Mucosa of rectum (tissue), 2 donors: ENCODE data around the gene ELOVL2.
A peak's percentile ranks its signal among the peaks of the same experiment; 100 is the strongest.

ENCODE experiments used
- H3K27ac ChIP-seq, 2 donors: one replicate each; pipeline ENCODE4 v1.7.0; 2013; ENCODE audit warnings: inconsistent platforms in 2 of 2, low read depth in 2 of 2, low read length in 2 of 2
- H3K27me3 ChIP-seq, 2 donors: one replicate each; pipeline ENCODE4 v1.7.0; 2013; ENCODE audit warnings: low read length in 2 of 2; ENCODE audit not compliant: control insufficient read depth in 2 of 2, insufficient read depth in 2 of 2
- H3K36me3 ChIP-seq, 2 donors: one replicate each; pipeline ENCODE4 v1.7.0; 2013; ENCODE audit warnings: low read length in 2 of 2; ENCODE audit not compliant: control insufficient read depth in 2 of 2, insufficient read depth in 2 of 2
- H3K4me1 ChIP-seq, 2 donors: one replicate each; pipeline ENCODE4 v1.7.0; 2013; ENCODE audit warnings: low read length in 2 of 2, mild to moderate bottlenecking in 1 of 2; ENCODE audit not compliant: control insufficient read depth in 2 of 2, insufficient read depth in 2 of 2
- H3K4me3 ChIP-seq, 2 donors: one replicate each; pipeline ENCODE4 v1.7.0; 2013; ENCODE audit warnings: low read length in 2 of 2
- H3K9ac ChIP-seq, 2 donors: one replicate each; pipeline ENCODE4 v1.7.0; 2013; ENCODE audit warnings: low read length in 2 of 2, low read depth in 1 of 2, mild to moderate bottlenecking in 1 of 2
- H3K9me3 ChIP-seq, 2 donors: one replicate each; pipeline ENCODE4 v1.7.0; 2013; ENCODE audit warnings: low read length in 2 of 2; ENCODE audit not compliant: control insufficient read depth in 2 of 2
- donor health status: healthy.
- donor health status: Normal muscosa, but diverticular disease.

The ELOVL2 gene

DNA sequence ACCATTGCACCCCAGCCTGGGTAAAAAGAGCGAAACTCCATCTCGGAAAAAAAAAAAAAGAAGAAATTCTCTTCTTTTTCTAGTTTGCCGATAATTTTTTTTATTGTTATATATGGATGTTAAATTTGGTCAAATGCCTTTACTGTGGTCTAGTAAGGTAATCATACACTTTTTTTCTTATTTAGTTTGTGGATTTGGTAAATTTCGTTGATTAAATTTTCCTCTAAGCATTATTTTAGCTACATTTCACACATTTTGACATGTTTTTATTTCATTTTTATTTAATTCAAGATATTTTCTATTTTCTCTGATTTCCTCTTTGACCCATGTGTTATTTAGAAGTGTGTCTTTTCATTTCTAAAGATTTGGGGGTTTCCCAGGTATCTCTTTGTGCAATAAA, 18.0 kb upstream of the ELOVL2 start:
- no peak overlapping the region for H3K4me3 ChIP-seq
- no peaks in the 10 kb centered on the region for H3K36me3 ChIP-seq
- H3K27ac ChIP-seq: no peak overlapping the region
- H3K27me3 ChIP-seq: no peaks in the 10 kb centered on the region
- H3K9me3 ChIP-seq: no peaks in the 10 kb centered on the region
- H3K9ac ChIP-seq: no peak overlapping the region
- no peaks in the 10 kb centered on the region for H3K4me1 ChIP-seq

DNA sequence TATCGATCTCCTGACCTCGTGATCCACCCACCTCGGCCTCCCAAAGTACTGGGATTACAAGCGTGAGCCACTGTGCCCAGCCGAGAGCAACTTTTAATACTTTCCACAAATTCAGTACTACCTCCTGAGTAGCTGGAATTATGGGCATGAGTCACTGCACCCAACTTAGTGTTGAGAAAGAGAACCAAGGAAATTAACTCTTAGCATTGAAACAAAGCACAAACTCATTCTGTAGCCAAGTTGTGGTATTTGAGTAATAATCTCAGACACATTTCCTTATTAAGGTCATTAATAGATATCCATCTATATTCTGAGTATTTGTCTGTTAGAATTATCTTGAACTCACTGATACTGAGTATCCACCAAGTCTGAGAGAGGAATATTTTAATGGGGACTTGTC, 14.3 kb upstream of the ELOVL2 start:
- Histone ChIP-seq H3K27ac (no peak overlapping the region), H3K27me3 (no peaks in the 10 kb centered on the region), H3K4me3 (no peak overlapping the region), H3K36me3 (no peaks in the 10 kb centered on the region), H3K9me3 (no peaks in the 10 kb centered on the region), H3K9ac (no peak overlapping the region), H3K4me1 (no peaks in the 10 kb centered on the region)

DNA sequence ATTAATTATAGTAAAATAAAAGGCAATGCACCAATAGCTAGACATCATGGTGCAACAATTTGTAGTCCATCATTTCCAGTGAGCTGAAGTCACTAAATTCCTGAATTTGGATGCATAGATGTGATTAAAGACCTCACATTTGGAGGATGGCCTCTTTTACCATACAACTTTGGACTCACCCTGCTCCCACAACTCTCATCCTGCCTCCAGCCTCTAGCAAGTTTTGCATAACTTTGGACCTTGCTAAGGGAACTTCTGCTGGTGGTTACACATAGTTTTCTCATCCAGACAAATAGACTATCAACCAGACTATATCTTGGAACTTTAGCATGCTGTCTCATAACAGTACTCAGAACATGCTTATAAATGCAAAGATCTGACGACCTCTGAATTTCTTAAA, 12.8 kb upstream of the ELOVL2 start:
- Histone ChIP-seq H3K4me1 (no peaks in the 10 kb centered on the region), H3K4me3 (no peak overlapping the region), H3K9me3 (no peaks in the 10 kb centered on the region)

DNA sequence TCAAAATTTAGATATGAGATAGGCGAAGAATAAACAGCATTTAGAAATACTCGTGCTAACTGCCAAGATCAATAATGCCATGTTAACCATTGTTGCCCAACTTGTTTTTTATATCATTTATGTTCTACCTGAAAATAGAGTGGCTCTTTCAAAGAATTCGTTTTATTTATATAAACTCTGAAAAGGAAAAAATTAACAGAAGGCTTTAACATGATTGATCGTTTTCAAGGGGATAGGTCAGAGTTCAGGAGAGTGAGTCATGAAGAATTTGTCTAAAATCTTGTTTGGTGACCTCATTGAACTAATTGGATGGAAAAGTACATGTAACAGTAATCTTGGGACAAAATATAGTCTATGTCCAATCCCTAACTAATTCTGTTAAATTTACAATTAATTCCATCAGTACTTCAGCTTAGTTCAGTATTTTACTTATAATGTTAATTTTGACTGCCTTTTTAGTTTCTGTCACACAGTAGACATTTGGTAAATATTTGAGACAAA, 11.1 kb upstream of the ELOVL2 start:
- Histone ChIP-seq H3K36me3 (no peaks in the 10 kb centered on the region), H3K9ac (no peak overlapping the region), H3K9me3 (no peaks in the 10 kb centered on the region), H3K4me1 (no peaks in the 10 kb centered on the region), H3K4me3 (no peak overlapping the region), H3K27ac (no peak overlapping the region), H3K27me3 (peaks cover 0 to 7% of the 10 kb centered on the region in 2 donors)

More for the DNA sequence above, 12.8 kb upstream of the ELOVL2 start:
- H3K27me3 ChIP-seq: peaks cover 0 to 2% of the 10 kb centered on the region in 2 donors
- no peaks in the 10 kb centered on the region for H3K36me3 ChIP-seq
- no peak overlapping the region for H3K9ac ChIP-seq
- no peak overlapping the region for H3K27ac ChIP-seq

DNA sequence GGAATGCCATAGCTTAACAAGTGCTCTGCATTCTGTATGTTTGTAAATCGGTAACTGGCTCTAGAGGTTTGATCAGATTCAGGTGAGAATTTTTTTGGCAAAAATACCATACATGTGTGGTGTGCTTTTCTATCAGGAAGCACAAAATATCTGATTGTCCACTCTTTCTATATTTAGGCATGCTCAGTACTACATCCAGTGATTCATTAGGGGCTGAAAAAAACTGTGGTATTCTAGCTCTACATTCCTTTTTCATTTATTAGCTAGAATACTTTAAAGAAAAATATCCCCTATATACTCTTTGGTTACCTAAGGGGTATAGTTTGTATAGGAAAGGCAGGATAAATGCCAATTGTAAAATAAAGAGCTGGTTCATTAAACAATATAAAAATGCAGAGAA, 10.6 kb upstream of the ELOVL2 start:
- no peak overlapping the region for H3K27ac ChIP-seq
- no peak overlapping the region for H3K4me3 ChIP-seq
- peaks cover 0 to 7% of the 10 kb centered on the region in 2 donors for H3K27me3 ChIP-seq
- H3K9me3 ChIP-seq: no peaks in the 10 kb centered on the region
- H3K9ac ChIP-seq: no peak overlapping the region
- H3K36me3 ChIP-seq: no peaks in the 10 kb centered on the region
- H3K4me1 ChIP-seq: no peaks in the 10 kb centered on the region

DNA sequence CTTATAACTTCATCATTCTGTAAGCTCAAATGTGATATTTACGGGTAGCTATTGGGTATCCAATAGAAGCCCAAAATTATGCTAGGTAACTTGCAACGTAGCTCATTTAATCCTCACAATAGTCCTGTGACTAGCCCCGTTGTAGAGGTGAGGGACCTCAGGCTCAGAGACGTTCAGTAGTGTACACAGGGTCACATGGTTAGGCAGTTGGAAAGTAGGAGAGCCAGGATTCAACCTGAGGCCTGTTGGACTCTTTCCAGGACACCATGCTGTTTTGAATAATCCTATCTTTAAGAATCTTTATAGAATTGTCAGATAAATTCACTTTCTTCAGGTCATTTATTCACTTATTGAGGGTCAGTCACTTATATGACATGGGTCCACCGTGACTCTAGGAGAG, 9.2 kb upstream of the ELOVL2 start:
- no peak overlapping the region for H3K9ac ChIP-seq
- H3K4me1 ChIP-seq: no peaks in the 10 kb centered on the region
- H3K27ac ChIP-seq: no peak overlapping the region
- H3K9me3 ChIP-seq: no peaks in the 10 kb centered on the region
- no peaks in the 10 kb centered on the region for H3K36me3 ChIP-seq
- peaks cover 6 to 7% of the 10 kb centered on the region in 2 donors for H3K27me3 ChIP-seq
- no peak overlapping the region for H3K4me3 ChIP-seq

DNA sequence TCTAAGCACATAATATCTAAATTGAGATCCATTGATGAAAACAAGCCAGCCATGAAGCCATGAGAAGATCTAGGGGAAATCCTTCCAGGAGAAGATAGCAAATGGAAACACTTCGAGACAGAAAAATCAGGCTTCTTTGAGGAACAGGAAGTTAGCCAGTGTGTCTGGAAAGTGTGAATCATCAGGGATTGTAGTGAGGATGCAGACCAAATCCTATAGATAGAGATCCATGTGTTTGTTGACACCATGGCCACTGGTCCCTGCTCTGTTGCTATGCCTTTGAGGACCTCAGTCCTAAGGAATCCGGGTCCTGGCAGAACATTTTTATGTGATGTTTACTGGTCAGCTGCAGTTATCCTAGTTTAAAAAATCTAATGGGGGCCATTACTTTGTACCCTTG, 6.6 kb upstream of the ELOVL2 start:
- no peaks in the 10 kb centered on the region for H3K9me3 ChIP-seq
- H3K4me1 ChIP-seq: no peaks in the 10 kb centered on the region
- no peak overlapping the region for H3K4me3 ChIP-seq
- peaks cover 18 to 23% of the 10 kb centered on the region in 2 donors for H3K27me3 ChIP-seq
- H3K27ac ChIP-seq: no peak overlapping the region
- H3K36me3 ChIP-seq: no peaks in the 10 kb centered on the region
- no peak overlapping the region for H3K9ac ChIP-seq

DNA sequence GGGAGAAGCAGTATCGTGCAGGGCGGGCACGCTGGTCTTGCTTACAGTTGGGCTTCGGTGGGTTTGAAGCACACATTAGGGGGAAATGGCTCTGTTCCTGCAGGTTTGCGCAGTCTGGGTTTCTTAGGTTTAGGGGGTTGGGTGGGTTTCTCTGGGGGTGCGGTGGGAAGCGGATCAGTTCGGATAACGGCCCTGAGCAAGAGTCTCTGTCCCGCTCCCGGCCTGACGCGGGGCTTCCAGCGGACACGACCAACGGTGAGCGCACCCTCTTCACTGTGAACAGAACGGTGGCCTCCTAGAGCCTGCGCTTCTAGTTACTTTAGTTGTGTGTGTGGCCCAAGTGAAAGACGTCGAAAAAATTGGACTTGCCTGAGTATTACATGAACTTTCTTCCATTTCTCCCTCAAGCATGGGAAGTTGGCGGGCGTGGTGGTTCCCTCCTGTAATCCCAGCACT, 635 bp upstream of the ELOVL2 start:
- H3K27me3 ChIP-seq: peaks cover 41 to 54% of the 10 kb centered on the region in 2 donors

DNA sequence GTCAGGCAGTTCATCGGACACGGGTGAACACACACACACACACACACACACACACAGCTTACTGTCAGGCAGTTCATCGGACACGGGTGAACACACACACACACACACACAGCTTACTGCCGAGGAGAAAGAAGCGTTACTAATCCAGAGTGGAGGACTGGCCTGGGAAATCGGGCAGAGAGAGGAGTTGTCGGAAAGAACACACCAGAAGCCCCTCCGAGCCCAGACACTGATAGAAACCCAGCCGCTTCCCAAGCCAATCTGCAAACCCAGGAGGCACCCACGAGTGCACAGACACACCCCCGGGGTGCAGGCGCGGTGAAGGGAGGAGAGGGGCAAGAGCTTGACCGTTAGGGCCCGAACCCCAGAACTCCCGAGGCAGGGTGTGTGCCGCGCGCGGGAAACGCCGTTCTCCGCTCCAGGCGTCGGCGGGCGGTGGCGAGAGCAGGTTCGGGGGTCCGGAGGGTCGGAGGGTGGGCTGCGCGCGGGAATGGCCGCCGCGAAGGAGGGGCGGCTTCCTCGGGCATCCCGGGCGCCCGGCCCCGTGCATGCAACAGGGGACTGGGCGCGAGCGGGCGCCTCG, 636 bp downstream of the ELOVL2 start:
- Histone ChIP-seq H3K27me3 (peaks cover 41 to 55% of the 10 kb centered on the region in 2 donors), H3K4me3 (no peak overlapping the region), H3K36me3 (no peaks in the 10 kb centered on the region), H3K4me1 (peaks cover 0 to 2% of the 10 kb centered on the region in 2 donors), H3K27ac (no peak overlapping the region), H3K9me3 (no peaks in the 10 kb centered on the region), H3K9ac (no peak overlapping the region)

More for the DNA sequence above, 635 bp upstream of the ELOVL2 start:
- no peaks in the 10 kb centered on the region for H3K9me3 ChIP-seq
- no peak overlapping the region for H3K9ac ChIP-seq
- no peak overlapping the region for H3K27ac ChIP-seq
- H3K36me3 ChIP-seq: no peaks in the 10 kb centered on the region
- H3K4me3 ChIP-seq: peak overlapping the region in 1 of 2 donors; percentile 10
- peaks cover 0 to 2% of the 10 kb centered on the region in 2 donors for H3K4me1 ChIP-seq

DNA sequence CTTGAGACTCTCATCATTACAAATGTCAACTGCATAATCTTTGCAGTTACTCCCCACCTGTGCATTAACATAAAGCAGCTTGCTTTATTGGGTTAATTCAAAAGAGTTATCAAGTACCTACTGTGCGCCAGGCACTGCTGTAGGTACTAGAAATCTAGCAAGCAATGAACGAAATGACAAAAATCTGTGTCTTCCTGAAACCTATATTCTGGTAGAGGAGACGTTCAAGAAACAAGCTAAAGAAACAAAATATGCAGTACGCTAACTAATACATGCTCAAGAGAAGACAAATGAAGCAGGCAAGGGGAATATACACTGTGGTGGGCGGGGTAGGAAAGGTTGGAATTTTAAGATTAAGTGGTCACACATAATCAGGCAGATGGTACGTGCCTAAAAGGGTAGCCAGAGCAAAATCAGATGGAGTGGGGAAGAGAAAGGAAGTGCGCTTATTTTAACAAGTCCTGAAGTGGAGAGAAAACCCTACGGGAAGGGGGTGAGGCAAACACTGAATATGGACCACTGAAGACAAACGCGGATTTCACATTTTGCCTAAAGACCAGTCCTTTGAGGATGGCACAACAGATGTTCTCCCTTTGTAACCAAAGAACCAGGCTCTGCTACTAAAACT, 1.2 kb downstream of the ELOVL2 start:
- H3K27ac ChIP-seq: no peak overlapping the region
- H3K27me3 ChIP-seq: peaks cover 41 to 51% of the 10 kb centered on the region in 2 donors
- no peak overlapping the region for H3K9ac ChIP-seq
- H3K9me3 ChIP-seq: no peaks in the 10 kb centered on the region
- H3K36me3 ChIP-seq: no peaks in the 10 kb centered on the region
- peaks cover 0 to 2% of the 10 kb centered on the region in 2 donors for H3K4me1 ChIP-seq
- H3K4me3 ChIP-seq: no peak overlapping the region
